ENCODE results near the gene PANK4. TPM values are rescaled to one million over a fixed set of nuclear protein-coding genes. Genes with fewer than 3 reads are reported as not detected.
"Not testable (repeated sequence)": the region's sequence is repeated elsewhere in the genome, so short reads cannot be mapped to it uniquely, and the experiment has no call there.

Gene PANK4
- total RNA-seq, 6 donors from 2014 or later: 20.7 to 123 (median 36.9) TPM

- Histone ChIP-seq H3K27ac (peak within 1 kb of the TSS; percentile 90 to 99 (median 96)), H3K36me3 (peaks cover 6 to 35% (median 27%) of the 10 kb centered on the region in 4 donors), H3K9me3 (no peaks in the 10 kb centered on the region), H3K4me1 (peaks cover 35 to 59% (median 40%) of the 10 kb centered on the region in 4 donors), H3K4me3 (peak within 1 kb of the TSS; percentile 63 to 76 (median 71)), H3K27me3 (no peaks in the 10 kb centered on the region)
- TF ChIP-seq EP300 (IDR thresholded peaks at IDR 0.05) (no peak), POLR2A (IDR thresholded peaks at IDR 0.05) (peak in 3 of 4 donors; percentile 36 to 51 (median 42)), POLR2AphosphoS5 (IDR thresholded peaks at IDR 0.05) (peak in 1 of 2 donors; percentile 26)
- TF ChIP-seq, protein P1, sequence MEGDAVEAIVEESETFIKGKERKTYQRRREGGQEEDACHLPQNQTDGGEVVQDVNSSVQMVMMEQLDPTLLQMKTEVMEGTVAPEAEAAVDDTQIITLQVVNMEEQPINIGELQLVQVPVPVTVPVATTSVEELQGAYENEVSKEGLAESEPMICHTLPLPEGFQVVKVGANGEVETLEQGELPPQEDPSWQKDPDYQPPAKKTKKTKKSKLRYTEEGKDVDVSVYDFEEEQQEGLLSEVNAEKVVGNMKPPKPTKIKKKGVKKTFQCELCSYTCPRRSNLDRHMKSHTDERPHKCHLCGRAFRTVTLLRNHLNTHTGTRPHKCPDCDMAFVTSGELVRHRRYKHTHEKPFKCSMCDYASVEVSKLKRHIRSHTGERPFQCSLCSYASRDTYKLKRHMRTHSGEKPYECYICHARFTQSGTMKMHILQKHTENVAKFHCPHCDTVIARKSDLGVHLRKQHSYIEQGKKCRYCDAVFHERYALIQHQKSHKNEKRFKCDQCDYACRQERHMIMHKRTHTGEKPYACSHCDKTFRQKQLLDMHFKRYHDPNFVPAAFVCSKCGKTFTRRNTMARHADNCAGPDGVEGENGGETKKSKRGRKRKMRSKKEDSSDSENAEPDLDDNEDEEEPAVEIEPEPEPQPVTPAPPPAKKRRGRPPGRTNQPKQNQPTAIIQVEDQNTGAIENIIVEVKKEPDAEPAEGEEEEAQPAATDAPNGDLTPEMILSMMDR (IDR thresholded peaks at IDR 0.05): peak in 2 of 6 experiments; percentile 10 to 48
- 0 to 1% methylated on average over 11 to 16 of the region's 16 CpGs for WGBS, 2 donors
- ATAC-seq (ENCODE audit: low FRiP score in 2 of 2): peak; percentile 65 to 72
- peak; percentile 69 to 84 for DNase-seq
These were observed 29.9 kb upstream of the PANK4 start, which contains the start of gene TNFRSF14 for GRCh38 chr1:2556277-2556677. TNFRSF14 (plus strand) TSS chr1:2556371; CDS start chr1:2556665, 294 bp downstream.

- Histone ChIP-seq H3K9me3 (no peaks in the 10 kb centered on the region), H3K36me3 (peaks cover 6 to 29% (median 22%) of the 10 kb centered on the region in 4 donors), H3K27ac (peak overlapping the region; percentile 90 to 99 (median 96)), H3K27me3 (no peaks in the 10 kb centered on the region), H3K4me3 (peak overlapping the region; percentile 16 to 76 (median 66)), H3K4me1 (peaks cover 35 to 59% (median 40%) of the 10 kb centered on the region in 4 donors)
- peak; percentile 60 to 76 for ATAC-seq (ENCODE audit: low FRiP score in 2 of 2)
- WGBS, 2 donors: 7 to 8% methylated on average over 11 to 18 of the region's 26 CpGs
- TF ChIP-seq, protein P1 (IDR thresholded peaks at IDR 0.05): peak in 1 of 6 experiments; percentile 9
- TF ChIP-seq POLR2A (IDR thresholded peaks at IDR 0.05) (peak in 3 of 4 donors; percentile 61 to 91 (median 74)), POLR2AphosphoS5 (IDR thresholded peaks at IDR 0.05) (peak; percentile 90 to 97), EP300 (IDR thresholded peaks at IDR 0.05) (peak in 2 of 4 donors; percentile 50 to 90)
- peak; percentile 91 to 92 for DNase-seq
These were observed 29.4 kb upstream of the PANK4 start for GRCh38 chr1:2555634-2556276.

DNA sequence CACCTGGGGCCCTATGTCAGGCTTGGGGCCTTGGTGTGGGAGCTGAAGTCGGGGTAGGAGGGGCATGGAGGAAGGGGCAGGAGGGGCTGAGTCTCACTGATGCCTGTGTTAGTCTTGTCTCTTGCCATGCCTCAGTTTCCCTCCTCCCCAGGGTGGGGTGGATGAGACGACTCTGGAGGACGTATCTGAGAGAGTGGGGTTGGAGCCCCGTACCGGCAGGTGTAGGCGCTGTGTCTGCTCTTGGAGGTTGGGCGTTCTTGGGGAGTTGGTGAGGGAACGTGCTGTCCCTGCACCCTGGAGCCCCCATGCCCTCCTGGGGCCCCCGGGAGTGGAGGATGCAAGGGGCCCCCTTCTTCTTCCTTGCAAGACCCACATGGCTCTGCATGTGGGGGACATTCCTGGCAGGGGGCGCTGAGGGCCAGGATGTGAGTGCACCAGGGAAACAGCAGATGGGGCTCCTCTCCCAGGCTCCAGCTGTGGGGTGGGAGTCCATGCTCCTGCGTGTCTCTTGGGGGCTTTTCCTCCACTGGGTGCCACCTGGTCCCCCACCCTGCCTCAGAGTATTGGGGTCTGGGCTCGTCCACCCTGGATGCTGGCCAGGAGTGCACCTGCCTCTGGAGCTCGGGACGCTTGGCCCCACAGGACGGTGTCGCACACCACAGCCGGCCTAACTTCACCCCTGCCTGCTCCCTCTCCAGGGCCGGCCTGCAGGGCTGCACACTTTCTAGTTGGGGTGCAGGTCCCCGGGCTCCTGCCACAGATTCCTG lies 28.4 kb upstream of the PANK4 start:
- Histone ChIP-seq H3K27ac (peak overlapping the region; percentile 90 to 99 (median 96)), H3K4me1 (peaks cover 31 to 56% (median 43%) of the 10 kb centered on the region in 4 donors), H3K36me3 (peaks cover 0 to 20% (median 14%) of the 10 kb centered on the region in 4 donors), H3K4me3 (peak overlapping the region in 3 of 4 donors; percentile 63 to 76 (median 70)), H3K9me3 (no peaks in the 10 kb centered on the region), H3K27me3 (no peaks in the 10 kb centered on the region)
- WGBS, 2 donors: 63 to 65% methylated on average over 8 to 17 of the region's 19 CpGs
- TF ChIP-seq, protein P1 (IDR thresholded peaks at IDR 0.05): peak; percentile 42 to 76 (median 51)
- no peak for TF ChIP-seq EP300 (IDR thresholded peaks at IDR 0.05)
- TF ChIP-seq POLR2A (IDR thresholded peaks at IDR 0.05): no peak
- ATAC-seq (ENCODE audit: low FRiP score in 2 of 2) (no peak), DNase-seq (peak in 1 of 2 donors; percentile 59)

DNA sequence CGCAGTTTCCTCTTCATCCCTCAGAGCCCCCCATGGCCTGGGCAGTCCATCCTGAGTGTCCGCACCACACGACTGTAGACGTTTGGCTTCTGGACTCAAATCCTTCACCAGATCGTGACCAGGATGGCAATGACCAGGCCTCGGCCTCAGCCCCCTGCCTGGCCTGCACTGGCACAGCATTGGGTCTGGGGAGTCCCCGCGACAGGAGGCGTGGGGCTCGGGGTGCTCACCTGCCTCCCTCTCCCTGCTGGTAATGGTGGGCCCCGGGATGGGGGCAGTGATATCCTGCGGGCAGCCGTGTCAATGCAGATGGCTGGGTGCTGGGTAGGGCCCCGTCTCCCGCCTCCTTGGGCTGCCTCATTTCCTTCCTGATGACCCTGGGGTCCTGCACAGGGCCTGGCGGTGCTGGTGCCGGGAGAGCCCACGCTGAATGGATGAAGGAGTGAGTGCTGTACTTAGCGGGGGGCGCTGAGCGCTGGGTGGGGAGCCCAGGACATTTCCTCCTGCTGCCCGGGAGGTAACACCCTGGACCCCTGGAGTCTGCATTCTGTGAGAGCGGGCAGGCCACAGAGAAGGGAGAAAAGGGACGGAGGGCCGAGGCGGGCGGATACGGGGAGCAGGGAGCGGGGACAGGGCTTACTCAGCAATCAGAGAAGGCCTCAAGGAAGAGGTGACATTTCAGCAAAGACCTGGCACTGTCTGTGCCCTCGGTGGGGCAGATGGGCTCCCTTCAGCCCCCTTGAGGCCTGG lies 27.6 kb upstream of the PANK4 start:
- Histone ChIP-seq H3K27ac (peak overlapping the region in 2 of 4 donors; percentile 95 to 99), H3K4me3 (no peak overlapping the region), H3K27me3 (no peaks in the 10 kb centered on the region), H3K9me3 (no peaks in the 10 kb centered on the region), H3K36me3 (peaks cover 0 to 12% (median 8%) of the 10 kb centered on the region in 4 donors), H3K4me1 (peaks cover 33 to 56% (median 49%) of the 10 kb centered on the region in 4 donors)
- ATAC-seq (ENCODE audit: low FRiP score in 2 of 2) (no peak), DNase-seq (peak in 1 of 2 donors; percentile 70)
- WGBS, 2 donors: 84 to 85% methylated on average over 23 to 28 of the region's 30 CpGs
- no peak for TF ChIP-seq EP300 (IDR thresholded peaks at IDR 0.05)
- TF ChIP-seq POLR2AphosphoS5 (IDR thresholded peaks at IDR 0.05): no peak
- TF ChIP-seq POLR2A (IDR thresholded peaks at IDR 0.05): no peak
- TF ChIP-seq, protein P1 (IDR thresholded peaks at IDR 0.05): no peak

- ATAC-seq (ENCODE audit: low FRiP score in 2 of 2); H3K36me3 ChIP-seq; H3K9me3 ChIP-seq; H3K27ac ChIP-seq; H3K27me3 ChIP-seq; H3K4me3 ChIP-seq: not testable (repeated sequence)
- peak in 1 of 2 donors; percentile 56 for DNase-seq
- 53 to 71% methylated on average over 4 to 5 of the region's 9 CpGs for WGBS, 2 donors
- peaks cover 40 to 56% (median 47%) of the 10 kb centered on the region in 4 donors for H3K4me1 ChIP-seq
These were observed 26.7 kb upstream of the PANK4 start for GRCh38 chr1:2553076-2553475.
